Hepatocyte (in vitro differentiated cells): ENCODE data around the gene SGMS1. TPM values are rescaled to one million over a fixed set of nuclear protein-coding genes. Genes with fewer than 3 reads are reported as not detected.

Experiments used
- DNase-seq: peaks from one replicate; pipeline ENCODE4 v3.0.0-alpha.2; 2016; ENCODE audit warnings: low spot score
- H2AFZ ChIP-seq: fragments of 200-600 bp; sonication (generic); 2 replicates; pipeline ENCODE4 v1.6.0; 2016; ENCODE audit warnings: antibody characterized with exemption, mild to moderate bottlenecking
- H3K27ac ChIP-seq: fragments of 200-600 bp; sonication (generic); 2 replicates; pipeline ENCODE4 v1.5.1; 2016; ENCODE audit warnings: mild to moderate bottlenecking
- H3K27me3 ChIP-seq: fragments of 200-600 bp; sonication (generic); 2 replicates; pipeline ENCODE4 v1.6.1; 2016
- H3K36me3 ChIP-seq: fragments of 200-600 bp; sonication (generic); replicated peaks from 2 replicates; pipeline ENCODE4 v1.5.1; 2016; ENCODE audit warnings: low read depth; ENCODE audit not compliant: insufficient read depth
- H3K4me1 ChIP-seq: fragments of 200-600 bp; sonication (generic); 2 replicates; pipeline ENCODE4 v1.5.1; 2016; ENCODE audit warnings: mild to moderate bottlenecking, moderate library complexity; ENCODE audit not compliant: insufficient read depth
- H3K4me2 ChIP-seq: fragments of 200-600 bp; sonication (generic); 2 replicates; pipeline ENCODE4 v1.6.0; 2016
- H3K4me3 ChIP-seq: fragments of 200-600 bp; sonication (generic); 2 replicates; pipeline ENCODE4 v1.5.1; 2016; ENCODE audit warnings: mild to moderate bottlenecking
- H3K79me2 ChIP-seq: fragments of 200-600 bp; sonication (generic); 2 replicates; pipeline ENCODE4 v1.6.0; 2017; ENCODE audit warnings: mild to moderate bottlenecking
- H3K9me2 ChIP-seq: fragments of 200-600 bp; sonication (generic); replicated peaks from 2 replicates; pipeline ENCODE4 v1.6.0; 2017; ENCODE audit warnings: mild to moderate bottlenecking; ENCODE audit not compliant: insufficient read depth
- H3K9me3 ChIP-seq: fragments of 200-600 bp; sonication (generic); 2 replicates; pipeline ENCODE4 v1.5.1; 2016; ENCODE audit warnings: low read depth, mild to moderate bottlenecking
- H4K20me1 ChIP-seq: fragments of 200-600 bp; sonication (generic); 2 replicates; pipeline ENCODE4 v1.6.0; 2016; ENCODE audit warnings: mild to moderate bottlenecking; ENCODE audit not compliant: insufficient read depth, poor library complexity, severe bottlenecking
- CTCF ChIP-seq: fragments of 200-600 bp; sonication (generic); IDR thresholded peaks from 2 replicates; pipeline ENCODE4 v1.5.1; 2016; ENCODE audit warnings: antibody characterized with exemption, mild to moderate bottlenecking; ENCODE audit not compliant: poor library complexity
- EZH2 ChIP-seq: fragments of 200-600 bp; sonication (generic); IDR thresholded peaks from 2 replicates; pipeline ENCODE4 v1.6.1; 2016; ENCODE audit warnings: antibody characterized with exemption, mild to moderate bottlenecking, borderline replicate concordance
- EZH2phosphoT487 ChIP-seq: fragments of 200-600 bp; sonication (generic); IDR thresholded peaks from one replicate; pipeline ENCODE4 v1.6.1; 2018; ENCODE audit warnings: antibody characterized with exemption, mild to moderate bottlenecking, low read depth, moderate library complexity; ENCODE audit not compliant: unreplicated experiment, severe bottlenecking
- WGBS: methylation state at CpG from one replicate; pipeline ENCODE4 v1.1.6; 2016; ENCODE audit warnings: low lambda C conversion rate; ENCODE audit errors: missing lambda C conversion rate; 5-methylcytosine and 5-hydroxymethylcytosine counted together
- polyA plus RNA-seq: library from polyadenylated mRNA; unstranded; fragments of >200 nt; fragmentation: Nextera tagmentation; extraction: Ambion mirVana; gene quantifications from 2 replicates; pipeline ENCODE4 v1.2.1, GENCODE V29; 2016
- total RNA-seq: library from RNA; depleted of rRNA; stranded (reverse); fragments of >200 nt; gene quantifications from 2 replicates; pipeline ENCODE4 v1.2.3, GENCODE V29; 2014

SGMS1 gene
- total and polyA plus RNA-seq, 2 experiments from 2014 or later, result 28.1 to 87.8 TPM

DNA sequence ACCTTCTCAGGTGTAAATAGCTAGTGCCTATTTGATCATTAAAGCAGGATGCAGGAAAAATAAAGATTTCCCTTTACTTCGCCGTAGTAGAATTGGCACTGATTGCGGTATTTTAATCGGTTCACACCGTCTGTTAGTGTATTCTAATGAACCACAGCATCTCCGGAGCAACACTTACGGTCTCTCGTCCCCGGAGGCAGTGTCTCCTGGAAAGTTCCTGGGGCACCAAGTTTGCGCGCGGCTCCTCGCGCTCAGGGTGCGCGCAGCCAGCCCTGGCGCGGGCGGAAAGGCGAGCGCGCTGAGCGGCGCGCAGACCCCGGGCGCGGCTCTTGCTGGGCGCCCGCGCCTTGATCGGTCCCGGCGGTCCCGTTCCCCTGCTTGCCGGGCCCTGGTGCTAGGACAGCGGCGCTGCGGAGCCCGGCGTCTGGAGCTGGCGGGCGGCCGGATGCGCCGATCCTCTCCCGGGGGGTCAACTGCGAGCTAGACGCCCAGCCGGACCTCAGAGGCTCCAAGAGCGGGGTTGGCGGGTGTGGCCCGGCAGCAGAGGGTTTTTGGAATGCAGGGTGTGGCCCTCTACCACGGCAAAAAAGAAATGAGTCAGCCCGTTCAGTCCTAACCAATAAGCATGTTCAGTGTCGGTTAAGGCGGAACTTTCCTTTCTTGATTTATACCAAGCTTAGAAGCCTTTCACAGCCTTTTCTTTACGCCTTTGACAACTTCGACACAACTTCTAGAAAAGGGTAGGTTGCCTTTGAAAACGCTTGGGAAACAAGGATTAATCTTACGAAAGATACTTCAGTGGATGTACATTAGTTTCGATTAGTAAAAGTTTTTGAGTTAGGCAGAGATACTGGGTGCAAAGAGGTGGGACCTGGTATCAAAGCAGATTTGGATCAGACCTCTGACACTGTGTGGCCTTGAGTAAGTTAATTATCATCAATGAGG, 205.6 kb downstream of the SGMS1 start:
- Histone ChIP-seq H3K9me3 (no peaks in the 10 kb centered on the region), H3K9me2 (no peaks in the 10 kb centered on the region), H3K4me1 (peaks cover 5% of the 10 kb centered on the region), H3K27ac (peak overlapping the region; percentile 74), H3K27me3 (no peaks in the 10 kb centered on the region), H3K36me3 (no peaks in the 10 kb centered on the region), H3K79me2 (peaks cover 47% of the 10 kb centered on the region), H3K4me3 (peak overlapping the region; percentile 86), H3K4me2 (peak overlapping the region; percentile 90), H4K20me1 (peaks cover 2% of the 10 kb centered on the region), H2AFZ (peak overlapping the region; percentile 55)
- 6% methylated on average over 62 of the region's 62 CpGs for WGBS
- TF ChIP-seq EZH2phosphoT487 (no peak), EZH2 (no peak), CTCF (no peak)
- peak; percentile 72 for DNase-seq

- peak overlapping the region; percentile 90 for H3K4me2 ChIP-seq
- H3K79me2 ChIP-seq, result peaks cover 47% of the 10 kb centered on the region
- H3K9me2 ChIP-seq, result no peaks in the 10 kb centered on the region
- TF ChIP-seq CTCF, result no peak
- no peak for TF ChIP-seq EZH2phosphoT487
- no peak for TF ChIP-seq EZH2
- H3K27ac ChIP-seq, result peak overlapping the region; percentile 74
- H3K4me1 ChIP-seq, result peaks cover 7% of the 10 kb centered on the region
- peaks cover 2% of the 10 kb centered on the region for H4K20me1 ChIP-seq
- H2AFZ ChIP-seq, result peak overlapping the region; percentile 55
- H3K27me3 ChIP-seq, result no peaks in the 10 kb centered on the region
- no peaks in the 10 kb centered on the region for H3K9me3 ChIP-seq
- peak overlapping the region; percentile 86 for H3K4me3 ChIP-seq
- H3K36me3 ChIP-seq, result no peaks in the 10 kb centered on the region
- WGBS, result 51% methylated on average over 6 of the region's 6 CpGs
- no peak for DNase-seq
These were observed 206.3 kb downstream of the SGMS1 start for GRCh38 chr10:50417486-50417885.

DNA sequence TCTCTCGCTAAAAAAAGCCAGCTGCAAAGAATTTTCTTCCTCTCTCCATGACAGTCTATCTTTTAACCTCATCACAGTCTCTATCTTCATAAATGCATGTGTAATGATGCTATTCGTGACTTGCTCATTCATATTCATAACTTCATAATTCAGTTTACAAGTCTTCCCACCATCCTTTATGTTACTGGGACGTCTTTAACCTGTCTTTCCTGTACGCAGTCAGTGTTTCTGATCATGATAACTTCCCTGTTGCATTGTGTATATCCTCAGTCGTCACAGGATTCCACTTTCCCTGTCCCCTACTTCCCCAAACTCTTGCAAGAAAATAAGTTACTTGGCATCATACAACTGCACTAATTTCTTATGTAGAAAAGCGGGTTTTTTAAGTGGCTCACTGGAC, 206.9 kb downstream of the SGMS1 start:
- Histone ChIP-seq H3K79me2 (peaks cover 52% of the 10 kb centered on the region), H3K4me3 (no peak overlapping the region)

More for the DNA sequence above, 206.9 kb downstream of the SGMS1 start:
- Histone ChIP-seq H4K20me1 (peaks cover 2% of the 10 kb centered on the region), H3K9me2 (no peaks in the 10 kb centered on the region), H3K9me3 (no peaks in the 10 kb centered on the region), H3K27me3 (no peaks in the 10 kb centered on the region), H3K27ac (peak overlapping the region; percentile 74), H3K36me3 (no peaks in the 10 kb centered on the region), H3K4me2 (peak overlapping the region; percentile 90), H2AFZ (no peak overlapping the region), H3K4me1 (peaks cover 7% of the 10 kb centered on the region)
- no peak for TF ChIP-seq EZH2phosphoT487
- no peak for TF ChIP-seq EZH2
- no peak for TF ChIP-seq CTCF
- no peak for DNase-seq
- 76% methylated on average over 6 of the region's 6 CpGs for WGBS
